ENCODE results near the gene ADPRM.

- TF ChIP-seq CTCF (IDR thresholded peaks at IDR 0.05) (no peak), NFYB (CRISPR knock-in tag; conservative IDR thresholded peaks at IDR 0.05; ENCODE audit: low read depth) (no peak), USF2 (CRISPR knock-in tag; IDR thresholded peaks at IDR 0.05) (no peak), ARID4B (CRISPR knock-in tag; IDR thresholded peaks at IDR 0.05; ENCODE audit: borderline replicate concordance) (no peak), MAX (CRISPR knock-in tag; IDR thresholded peaks at IDR 0.05) (no peak), ATF3 (CRISPR knock-in tag; conservative IDR thresholded peaks at IDR 0.05) (no peak), CBFB (CRISPR knock-in tag; IDR thresholded peaks at IDR 0.05; ENCODE audit: low read depth) (no peak), CREB1 (CRISPR knock-in tag; IDR thresholded peaks at IDR 0.05) (no peak), ZNF281 (CRISPR knock-in tag; IDR thresholded peaks at IDR 0.05) (no peak)
Measured at GRCh38 chr17:10648381-10648780, 49.0 kb upstream of the ADPRM start.

All from WTC11 (cell line).